Spinal cord (tissue), 10 donors: ENCODE results near the gene DISC1. TPM values are rescaled to one million over a fixed set of nuclear protein-coding genes. Genes with fewer than 3 reads are reported as not detected.
A peak's percentile ranks its signal among the peaks of the same experiment; 100 is the strongest.
"Not testable (repeated sequence)": the region's sequence is repeated elsewhere in the genome, so short reads cannot be mapped to it uniquely, and the experiment has no call there.

ENCODE experiments used
- DNase-seq, 6 donors: peaks; one replicate each; pipeline versions ENCODE4 v3.0.0 to v3.0.0-alpha.2; 2013 to 2015; ENCODE audit warnings: low spot score in 6 of 6, low read depth in 4 of 6
- H3K27ac ChIP-seq: one replicate; pipeline ENCODE4 v1.5.1; 2013; ENCODE audit warnings: low read depth, low read length, control low read depth
- H3K27me3 ChIP-seq: one replicate; pipeline ENCODE4 v1.6.1; 2013; ENCODE audit warnings: low read length; ENCODE audit not compliant: control insufficient read depth, insufficient read depth
- H3K36me3 ChIP-seq: one replicate; pipeline ENCODE4 v1.6.1; 2013; ENCODE audit warnings: low read length; ENCODE audit not compliant: control insufficient read depth, insufficient read depth
- H3K4me1 ChIP-seq: one replicate; pipeline ENCODE4 v1.6.1; 2013; ENCODE audit warnings: low read length; ENCODE audit not compliant: control insufficient read depth, insufficient read depth
- H3K4me3 ChIP-seq: one replicate; pipeline ENCODE4 v1.5.1; 2013; ENCODE audit warnings: low read depth, low read length, control low read depth
- H3K9me3 ChIP-seq: one replicate; pipeline ENCODE4 v1.6.1; 2013; ENCODE audit warnings: low read length; ENCODE audit not compliant: control insufficient read depth, insufficient read depth
- whole genome bisulfite sequencing: methylation state at CpG from one replicate; pipeline ENCODE4 v1.1.5; 2013; ENCODE audit warnings: missing lambda C conversion rate; ENCODE audit not compliant: insufficient coverage; 5-methylcytosine and 5-hydroxymethylcytosine counted together
- polyA plus RNA-seq, 2 donors: library from polyadenylated mRNA; unstranded; fragments of 120-200 nt; gene quantifications; one replicate each; pipeline ENCODE4 v1.2.1, GENCODE V29; 2013; ENCODE audit not compliant: insufficient read length in 2 of 2
- total RNA-seq, 2 donors: library from RNA; depleted of rRNA in 1 of 2; stranded (reverse); fragments of 120-200 nt in 1 of 2; fragments of >200 nt in 1 of 2; gene quantifications; one replicate each; pipeline versions ENCODE4 v1.2.3 to v1.2.4, GENCODE V29; 2013 to 2014
- donor health status: healthy.

DISC1 gene
- total and polyA plus RNA-seq, 4 donors, result 8.3 to 22.1 (median 13.7) TPM

DNA sequence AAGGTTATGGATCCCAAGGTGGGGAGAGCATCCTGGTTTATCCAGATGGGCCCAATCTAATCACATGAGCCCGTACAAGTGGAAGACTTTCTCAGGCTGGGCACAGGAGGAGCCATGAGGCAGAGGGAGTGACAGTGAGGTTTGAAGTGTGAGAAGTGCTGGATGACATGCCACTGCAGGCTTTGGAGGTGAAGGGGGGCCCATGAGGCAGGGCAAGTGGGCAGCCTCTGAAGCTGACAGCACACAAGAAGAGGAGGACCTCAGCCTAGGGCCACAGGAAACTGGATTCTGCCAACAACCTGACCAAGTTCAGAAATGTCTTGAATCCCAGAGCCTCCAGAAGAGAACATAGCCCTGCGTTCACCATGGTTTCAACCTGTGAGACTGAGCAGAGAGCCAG lies 311.6 kb downstream of the DISC1 start:
- peaks cover 29% of the 10 kb centered on the region for H3K4me1 ChIP-seq
- H3K27ac ChIP-seq, result no peak overlapping the region
- H3K9me3 ChIP-seq, result no peaks in the 10 kb centered on the region
- DNase-seq, result no peak
- H3K4me3 ChIP-seq, result no peak overlapping the region
- H3K36me3 ChIP-seq, result no peaks in the 10 kb centered on the region
- no peaks in the 10 kb centered on the region for H3K27me3 ChIP-seq
- 100% methylated on average over 2 of the region's 2 CpGs for WGBS

GRCh38 chr1:231938711-231939110 lies 312.1 kb downstream of the DISC1 start:
- H3K9me3 ChIP-seq, result no peaks in the 10 kb centered on the region
- WGBS, result 95% methylated on average over 2 of the region's 6 CpGs

GRCh38 chr1:231939118-231939517 lies 312.5 kb downstream of the DISC1 start:
- 100% methylated on average over 1 of the region's 4 CpGs for WGBS
- H3K27ac ChIP-seq, result no peak overlapping the region
- no peaks in the 10 kb centered on the region for H3K9me3 ChIP-seq
- H3K27me3 ChIP-seq, result no peaks in the 10 kb centered on the region
- DNase-seq, result no peak
- H3K4me3 ChIP-seq, result no peak overlapping the region
- no peaks in the 10 kb centered on the region for H3K36me3 ChIP-seq
- peaks cover 29% of the 10 kb centered on the region for H3K4me1 ChIP-seq

More at GRCh38 chr1:231938711-231939110, 312.1 kb downstream of the DISC1 start:
- Histone ChIP-seq H3K4me3 (no peak overlapping the region), H3K36me3 (no peaks in the 10 kb centered on the region), H3K27ac (no peak overlapping the region), H3K4me1 (peaks cover 29% of the 10 kb centered on the region), H3K27me3 (no peaks in the 10 kb centered on the region)
- no peak for DNase-seq

DNA sequence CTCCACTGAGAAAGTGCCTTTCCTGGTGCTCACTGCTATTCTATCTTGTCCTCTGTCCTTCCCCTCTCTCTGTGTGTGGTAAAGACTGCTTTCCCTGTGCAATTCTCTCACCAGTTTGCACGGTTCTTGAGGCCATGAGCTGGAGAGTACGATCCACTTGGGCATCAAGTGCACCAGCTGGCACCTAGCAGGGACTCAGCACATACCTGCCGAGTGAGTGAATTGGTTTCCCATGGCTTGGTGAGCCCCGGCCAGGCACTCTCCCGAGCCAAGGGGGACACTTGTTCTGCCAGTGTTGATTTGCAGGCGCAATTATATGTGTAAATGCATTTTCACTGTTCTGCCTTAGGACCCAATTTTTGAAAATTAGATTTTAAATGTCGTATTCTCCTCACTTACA lies 313.5 kb downstream of the DISC1 start:
- Histone ChIP-seq H3K36me3 (no peaks in the 10 kb centered on the region), H3K4me1 (peaks cover 29% of the 10 kb centered on the region), H3K27me3 (no peaks in the 10 kb centered on the region), H3K4me3 (no peak overlapping the region), H3K27ac (no peak overlapping the region), H3K9me3 (no peaks in the 10 kb centered on the region)
- peak in 1 of 6 donors; percentile 72 for DNase-seq
- 58% methylated on average over 3 of the region's 7 CpGs for WGBS

- Histone ChIP-seq H3K9me3 (no peaks in the 10 kb centered on the region), H3K36me3 (no peaks in the 10 kb centered on the region), H3K27ac (no peak overlapping the region), H3K4me1 (peaks cover 29% of the 10 kb centered on the region), H3K4me3 (no peak overlapping the region), H3K27me3 (no peaks in the 10 kb centered on the region)
- 92% methylated on average over 3 of the region's 6 CpGs for WGBS
- DNase-seq, result no peak
Observed at GRCh38 chr1:231940701-231941100, 314.1 kb downstream of the DISC1 start.

DNA sequence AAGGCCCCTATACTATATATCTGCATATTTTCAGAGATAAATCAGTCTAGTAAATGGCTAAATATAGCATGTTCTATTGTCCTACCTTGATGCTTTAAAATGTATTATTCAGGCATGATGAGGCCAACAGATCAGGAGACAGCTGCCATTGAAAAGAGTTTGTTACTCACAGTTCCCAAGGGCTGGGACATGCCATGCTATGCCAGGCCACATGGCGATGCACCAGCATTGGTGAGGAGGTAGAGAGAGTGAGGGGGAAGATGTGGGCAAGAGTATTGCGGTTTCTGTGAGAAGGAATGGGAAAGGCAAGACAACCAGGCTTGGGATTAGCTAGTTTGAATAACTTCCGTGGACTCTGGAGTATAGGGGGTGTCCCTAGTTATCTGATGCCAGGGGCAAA lies 316.5 kb downstream of the DISC1 start:
- Histone ChIP-seq H3K27ac (no peak overlapping the region), H3K4me1 (peaks cover 20% of the 10 kb centered on the region), H3K36me3 (no peaks in the 10 kb centered on the region), H3K9me3 (no peaks in the 10 kb centered on the region), H3K27me3 (no peaks in the 10 kb centered on the region), H3K4me3 (no peak overlapping the region)
- 94% methylated on average over 3 of the region's 3 CpGs for WGBS
- no peak for DNase-seq

- WGBS, result no CpG with 5 or more reads among the region's 5 CpGs
Observed at GRCh38 chr1:231948102-231948501, 321.5 kb downstream of the DISC1 start.

DNA sequence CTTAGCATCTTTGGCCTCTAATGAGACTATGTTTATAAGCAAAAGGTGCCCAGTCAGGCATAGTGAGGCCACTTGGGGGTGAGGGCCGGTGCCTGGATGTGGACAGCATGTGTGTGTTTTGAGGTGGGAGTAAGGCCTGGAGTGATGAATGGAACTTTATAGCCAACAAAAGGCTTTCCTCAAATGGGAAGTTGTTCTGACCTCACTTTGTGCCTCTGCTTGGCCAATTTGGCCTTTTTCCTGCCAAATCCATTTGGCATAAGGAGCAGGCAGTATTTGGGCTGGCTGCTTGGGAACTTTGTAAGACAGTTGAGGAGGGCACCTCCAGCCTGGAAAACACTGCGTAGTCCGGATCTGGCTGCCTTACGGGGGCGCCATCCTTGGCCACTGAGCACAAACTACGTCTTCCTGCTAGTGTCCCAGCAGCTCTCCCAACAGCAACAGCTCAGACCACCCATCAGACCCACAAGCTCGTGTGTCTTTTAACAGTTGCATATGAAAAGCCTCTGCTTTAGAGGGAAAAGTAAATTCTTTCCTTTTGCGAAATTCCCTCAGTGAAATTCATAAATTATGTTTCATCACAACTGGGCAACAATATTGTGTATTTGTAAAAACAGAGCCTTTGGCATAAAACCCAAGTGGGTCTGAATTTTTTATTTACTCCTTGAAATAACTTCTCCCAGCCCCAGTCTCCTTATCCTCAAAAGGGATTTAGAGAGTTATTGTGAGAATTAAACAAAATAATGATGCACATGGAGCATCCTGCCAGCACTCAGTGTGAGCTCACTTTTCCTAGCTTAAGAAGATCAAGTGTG lies 322.9 kb downstream of the DISC1 start:
- 12% methylated on average over 2 of the region's 8 CpGs for WGBS
- no peaks in the 10 kb centered on the region for H3K27me3 ChIP-seq
- peak overlapping the region; percentile 6 for H3K27ac ChIP-seq
- H3K9me3 ChIP-seq, result no peaks in the 10 kb centered on the region
- peak in 3 of 6 donors; percentile 27 to 80 (median 48) for DNase-seq
- no peaks in the 10 kb centered on the region for H3K36me3 ChIP-seq
- peaks cover 10% of the 10 kb centered on the region for H3K4me1 ChIP-seq
- no peak overlapping the region for H3K4me3 ChIP-seq

More at GRCh38 chr1:231948102-231948501, 321.5 kb downstream of the DISC1 start:
- not testable (repeated sequence) for H3K4me3 ChIP-seq, DNase-seq, H3K9me3 ChIP-seq, H3K27me3 ChIP-seq, H3K36me3 ChIP-seq, H3K27ac ChIP-seq
- H3K4me1 ChIP-seq, result peaks cover 10% of the 10 kb centered on the region

- Histone ChIP-seq H3K4me1 (peaks cover 10% of the 10 kb centered on the region), H3K4me3 (no peak overlapping the region), H3K36me3 (no peaks in the 10 kb centered on the region), H3K27me3 (no peaks in the 10 kb centered on the region), H3K9me3 (no peaks in the 10 kb centered on the region), H3K27ac (no peak overlapping the region)
- WGBS, result 65% methylated on average over 4 of the region's 6 CpGs
- DNase-seq, result peak in 1 of 6 donors; percentile 68
Observed at GRCh38 chr1:231950331-231951128, 323.9 kb downstream of the DISC1 start.
